Calu3 (cell line): ENCODE results near the gene LIMCH1. TPM values are rescaled to one million over a fixed set of nuclear protein-coding genes. Genes with fewer than 3 reads are reported as not detected.

Experiments
- BruUV-seq: library from RNA; stranded (reverse); fragments of 400-500 nt; replicated peaks from 2 replicates; lab custom pipeline; 2021; lab: Mats Ljungman, UMichigan
- CTCF ChIA-PET: fragments of 300-600 bp; sonication (Branson Sonifier 250); formaldehyde crosslinking; loops from one replicate; lab custom pipeline; 2022; ENCODE audit warnings: antibody characterized with exemption; lab: Charles Lee
- DNase-seq: peaks from one replicate; pipeline ENCODE4 v3.0.0; 2022
- H3K27ac Mint-ChIP-seq: one replicate; pipeline ENCODE4 v1.8.0; 2022; ENCODE audit warnings: mixed read lengths; ENCODE audit not compliant: unreplicated experiment
- H3K27me3 Mint-ChIP-seq: one replicate; pipeline ENCODE4 v1.8.0; 2022; ENCODE audit warnings: mixed read lengths; ENCODE audit not compliant: unreplicated experiment
- H3K36me3 Mint-ChIP-seq: one replicate; pipeline ENCODE4 v1.8.0; 2022; ENCODE audit warnings: mild to moderate bottlenecking, moderate library complexity, mixed read lengths; ENCODE audit not compliant: insufficient read depth, unreplicated experiment
- H3K4me1 Mint-ChIP-seq: one replicate; pipeline ENCODE4 v1.8.0; 2022; ENCODE audit warnings: mild to moderate bottlenecking, low read depth, mixed read lengths; ENCODE audit not compliant: unreplicated experiment
- H3K4me3 Mint-ChIP-seq: one replicate; pipeline ENCODE4 v1.8.0; 2022; ENCODE audit warnings: mild to moderate bottlenecking, low read depth, moderate library complexity, mixed read lengths; ENCODE audit not compliant: unreplicated experiment
- H3K9me3 Mint-ChIP-seq: one replicate; pipeline ENCODE4 v1.8.0; 2022; ENCODE audit warnings: low read depth, mixed read lengths; ENCODE audit not compliant: unreplicated experiment
- CTCF ChIP-seq: fragments of 200-600 bp; IDR thresholded peaks from one replicate; pipeline ENCODE4 v1.8.0; 2022; ENCODE audit warnings: antibody characterized with exemption; ENCODE audit not compliant: unreplicated experiment
- intact Hi-C: fragments of 100-400 bp; cut with micrococcal nuclease; formaldehyde crosslinking; loops from one replicate; pipeline ENCODE4 v1.10.0; 2022; ENCODE audit not compliant: unreplicated experiment
- total RNA-seq: library from RNA; stranded (reverse); gene quantifications from 2 replicates; pipeline ENCODE4 v1.2.3, GENCODE V29; 2022

The LIMCH1 gene
- total RNA-seq, 1 experiment from 2014 or later, result 78.7 TPM

DNA sequence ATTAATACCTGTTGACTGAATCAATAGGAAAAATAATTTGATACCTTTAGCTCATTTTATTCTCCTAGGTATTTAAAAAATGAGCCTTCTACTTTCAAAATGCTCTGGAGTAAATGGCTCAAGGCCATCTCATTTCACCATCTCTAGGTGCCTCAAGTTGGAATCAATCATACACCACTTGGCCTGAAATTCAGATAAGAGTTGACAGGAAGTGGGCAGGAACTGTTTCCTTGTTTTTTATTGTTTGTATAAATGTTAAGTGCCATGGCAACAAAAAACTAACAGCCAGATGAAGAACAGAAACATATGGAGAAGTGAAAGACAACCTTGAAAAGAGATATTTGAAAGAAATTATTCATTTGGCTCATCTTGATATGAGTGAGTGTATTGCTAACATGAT is 12.4 kb downstream of the LIMCH1 start:
- intact Hi-C loops, result no loop called here
- H3K36me3 Mint-ChIP-seq, result no peaks in the 10 kb centered on the region
- CTCF ChIA-PET, result interaction anchor here (0.5 kb wide), 1 partner anchor 12 kb away, joined by 3 read pairs; the partner anchor contains the start of gene LIMCH1
- H3K27me3 Mint-ChIP-seq, result no peaks in the 10 kb centered on the region
- H3K9me3 Mint-ChIP-seq, result no peaks in the 10 kb centered on the region
- no peak overlapping the region for H3K4me3 Mint-ChIP-seq
- H3K27ac Mint-ChIP-seq, result peak overlapping the region; percentile 83
- no peak for TF ChIP-seq CTCF
- BruUV-seq, result no TSS peak
- DNase-seq, result no peak
- H3K4me1 Mint-ChIP-seq, result peaks cover 9% of the 10 kb centered on the region

GRCh38 chr4:41551536-41551935 is 13.6 kb downstream of the LIMCH1 start:
- H3K27me3 Mint-ChIP-seq, result no peaks in the 10 kb centered on the region
- intact Hi-C loops, result no loop called here
- BruUV-seq, result no TSS peak
- H3K4me3 Mint-ChIP-seq, result no peak overlapping the region
- no peak overlapping the region for H3K27ac Mint-ChIP-seq
- H3K4me1 Mint-ChIP-seq, result peaks cover 8% of the 10 kb centered on the region
- no peaks in the 10 kb centered on the region for H3K36me3 Mint-ChIP-seq
- no peak for TF ChIP-seq CTCF
- CTCF ChIA-PET, result no interaction called here
- no peaks in the 10 kb centered on the region for H3K9me3 Mint-ChIP-seq
- DNase-seq, result no peak

- Mint-ChIP-seq H3K27ac (no peak overlapping the region), H3K9me3 (no peaks in the 10 kb centered on the region), H3K4me3 (no peak overlapping the region), H3K4me1 (peaks cover 8% of the 10 kb centered on the region), H3K36me3 (no peaks in the 10 kb centered on the region), H3K27me3 (no peaks in the 10 kb centered on the region)
- intact Hi-C loops, result no loop called here
- no TSS peak for BruUV-seq
- no peak for DNase-seq
- CTCF ChIA-PET, result no interaction called here
- no peak for TF ChIP-seq CTCF
Observed at GRCh38 chr4:41554905-41555304, 16.9 kb downstream of the LIMCH1 start.

- H3K27ac Mint-ChIP-seq, result no peak overlapping the region
- no peak overlapping the region for H3K4me3 Mint-ChIP-seq
- DNase-seq, result no peak
- no peaks in the 10 kb centered on the region for H3K9me3 Mint-ChIP-seq
- BruUV-seq, result no TSS peak
- CTCF ChIA-PET, result no interaction called here
- no peaks in the 10 kb centered on the region for H3K36me3 Mint-ChIP-seq
- no peaks in the 10 kb centered on the region for H3K4me1 Mint-ChIP-seq
- no peak for TF ChIP-seq CTCF
- H3K27me3 Mint-ChIP-seq, result no peaks in the 10 kb centered on the region
- intact Hi-C loops, result no loop called here
Observed at GRCh38 chr4:41556526-41556925, 18.6 kb downstream of the LIMCH1 start.
